ENCODE measurements around the gene CCL5.
"Not testable (repeated sequence)": the region's sequence is repeated elsewhere in the genome, so short reads cannot be mapped to it uniquely, and the experiment has no call there.

Gene CCL5

GRCh38 chr17:35898283-35899070, 18.3 kb upstream of the CCL5 start:
- H3K27ac ChIP-seq: no peak overlapping the region

GRCh38 chr17:35897772-35898171, 17.6 kb upstream of the CCL5 start:
- H3K27ac ChIP-seq: not testable (repeated sequence)

More at GRCh38 chr17:35898283-35899070, 18.3 kb upstream of the CCL5 start:
- TF ChIP-seq ZFX (IDR thresholded peaks at IDR 0.05; ENCODE audit: borderline replicate concordance) (no peak), CTCF (IDR thresholded peaks at IDR 0.05) (no peak)

GRCh38 chr17:35895636-35896587, 15.8 kb upstream of the CCL5 start:
- H3K27ac ChIP-seq: no peak overlapping the region
- TF ChIP-seq CTCF (IDR thresholded peaks at IDR 0.05): no peak
- TF ChIP-seq ZFX (IDR thresholded peaks at IDR 0.05; ENCODE audit: borderline replicate concordance): no peak

GRCh38 chr17:35894206-35894605, 14.0 kb upstream of the CCL5 start:
- no peak overlapping the region for H3K27ac ChIP-seq
- TF ChIP-seq ZFX (IDR thresholded peaks at IDR 0.05; ENCODE audit: borderline replicate concordance): no peak
- TF ChIP-seq CTCF (IDR thresholded peaks at IDR 0.05): no peak

- H3K27ac ChIP-seq: no peak overlapping the region
- no peak for TF ChIP-seq ZFX (IDR thresholded peaks at IDR 0.05; ENCODE audit: borderline replicate concordance)
- no peak for TF ChIP-seq CTCF (IDR thresholded peaks at IDR 0.05)
Observed at GRCh38 chr17:35893751-35894150, 13.6 kb upstream of the CCL5 start.

- H3K27ac ChIP-seq: no peak overlapping the region
- TF ChIP-seq CTCF (IDR thresholded peaks at IDR 0.05): no peak
- no peak for TF ChIP-seq ZFX (IDR thresholded peaks at IDR 0.05; ENCODE audit: borderline replicate concordance)
Observed at GRCh38 chr17:35892091-35893035, 12.2 kb upstream of the CCL5 start.

GRCh38 chr17:35891269-35891668, 11.1 kb upstream of the CCL5 start:
- TF ChIP-seq ZFX (IDR thresholded peaks at IDR 0.05; ENCODE audit: borderline replicate concordance) (no peak), CTCF (IDR thresholded peaks at IDR 0.05) (no peak)
- no peak overlapping the region for H3K27ac ChIP-seq
